IPS-NIHi11 (cell line): ENCODE results near the gene AFF3.

Experiments used
- DNase-seq: peaks from one replicate; pipeline ENCODE4 v3.0.0; 2012; ENCODE audit warnings: mixed read lengths, low spot score

AFF3 gene

GRCh38 chr2:100068395-100068794 lies 74.0 kb downstream of the AFF3 start:
- no peak for DNase-seq

DNA sequence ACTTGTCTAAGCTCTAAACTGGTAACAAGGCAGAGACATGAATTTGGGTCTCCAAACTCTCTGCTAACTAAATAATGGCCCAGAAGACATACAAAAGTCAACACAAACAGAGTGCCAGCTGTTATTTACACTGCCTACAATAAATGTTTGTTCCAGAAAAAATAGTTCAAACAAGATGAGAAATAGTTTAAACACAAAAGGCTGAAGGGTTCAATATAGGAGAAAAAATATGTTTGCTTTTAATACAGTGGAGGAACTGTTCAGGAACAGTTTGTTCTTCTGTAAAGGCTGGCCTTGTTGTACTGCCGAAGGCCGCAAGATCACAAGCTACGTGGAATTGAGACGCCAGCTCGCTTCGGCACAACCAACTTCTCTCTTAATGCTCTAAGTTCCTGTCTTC lies 74.6 kb downstream of the AFF3 start:
- DNase-seq = no peak

DNA sequence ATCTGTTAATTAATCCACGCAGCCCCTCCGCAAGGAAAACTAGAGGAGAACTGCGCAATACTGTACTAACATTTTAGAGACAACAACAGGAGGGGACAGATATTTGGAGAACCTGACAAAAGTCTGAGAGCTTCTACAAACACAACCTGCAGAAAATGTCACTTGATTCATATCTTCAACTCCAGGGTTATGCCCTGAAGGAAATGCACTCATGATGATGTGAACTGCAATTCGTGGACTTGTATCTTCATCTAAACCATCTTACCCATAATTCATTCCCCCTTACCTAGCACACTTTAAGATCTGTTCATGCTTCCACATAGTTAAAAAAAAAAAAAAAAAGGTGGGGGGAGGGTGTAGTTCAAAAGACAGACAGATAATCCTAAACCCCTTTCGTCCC lies 75.5 kb downstream of the AFF3 start:
- no peak for DNase-seq

GRCh38 chr2:100066246-100066645 lies 76.1 kb downstream of the AFF3 start:
- no peak for DNase-seq

GRCh38 chr2:100064592-100065428 lies 77.6 kb downstream of the AFF3 start:
- DNase-seq = no peak

GRCh38 chr2:100064165-100064564 lies 78.2 kb downstream of the AFF3 start:
- DNase-seq = no peak

- DNase-seq = no peak
These were observed 78.9 kb downstream of the AFF3 start for GRCh38 chr2:100063459-100063953.

- DNase-seq = no peak
These were observed 80.1 kb downstream of the AFF3 start for GRCh38 chr2:100062336-100062735.

DNA sequence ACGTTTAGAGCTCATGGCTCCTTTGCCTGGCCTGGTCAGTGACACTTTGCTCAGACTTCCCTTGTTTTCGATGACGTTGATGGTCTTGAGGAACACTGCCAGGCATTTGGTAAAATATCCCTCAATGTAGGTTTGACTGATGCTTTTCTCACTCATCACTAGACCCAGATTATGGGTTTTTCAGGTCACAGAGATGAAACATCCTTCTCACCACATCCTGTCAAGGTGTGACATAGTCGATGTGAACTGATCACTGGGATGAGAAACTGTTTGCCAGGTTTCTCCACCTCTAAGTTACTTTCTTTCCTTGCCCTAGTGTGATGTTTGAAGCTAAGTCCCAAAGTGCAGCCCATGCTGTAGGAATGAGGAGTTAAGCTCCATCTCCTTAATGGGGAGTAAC lies 81.5 kb downstream of the AFF3 start:
- no peak for DNase-seq

- DNase-seq = no peak
These were observed 82.8 kb downstream of the AFF3 start for GRCh38 chr2:100059638-100060037.

DNA sequence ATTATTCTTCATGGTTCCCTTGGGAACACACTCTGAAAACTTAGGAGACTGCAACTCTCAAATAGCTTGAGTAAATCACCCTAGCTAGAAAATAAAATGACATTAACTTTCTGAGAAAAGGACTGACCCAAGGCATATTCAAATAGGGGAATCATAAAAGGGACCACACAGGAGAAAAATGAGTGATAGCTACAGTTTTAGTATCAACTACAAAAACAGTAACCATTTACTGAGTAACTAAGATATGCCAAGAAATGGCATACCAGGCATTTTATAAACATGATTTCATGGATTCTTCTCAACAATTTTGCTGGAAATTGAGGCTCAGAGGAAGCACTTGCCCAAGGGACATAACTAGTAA lies 84.5 kb downstream of the AFF3 start:
- no peak for DNase-seq

GRCh38 chr2:100054426-100054825 lies 88.0 kb downstream of the AFF3 start:
- DNase-seq = no peak

DNA sequence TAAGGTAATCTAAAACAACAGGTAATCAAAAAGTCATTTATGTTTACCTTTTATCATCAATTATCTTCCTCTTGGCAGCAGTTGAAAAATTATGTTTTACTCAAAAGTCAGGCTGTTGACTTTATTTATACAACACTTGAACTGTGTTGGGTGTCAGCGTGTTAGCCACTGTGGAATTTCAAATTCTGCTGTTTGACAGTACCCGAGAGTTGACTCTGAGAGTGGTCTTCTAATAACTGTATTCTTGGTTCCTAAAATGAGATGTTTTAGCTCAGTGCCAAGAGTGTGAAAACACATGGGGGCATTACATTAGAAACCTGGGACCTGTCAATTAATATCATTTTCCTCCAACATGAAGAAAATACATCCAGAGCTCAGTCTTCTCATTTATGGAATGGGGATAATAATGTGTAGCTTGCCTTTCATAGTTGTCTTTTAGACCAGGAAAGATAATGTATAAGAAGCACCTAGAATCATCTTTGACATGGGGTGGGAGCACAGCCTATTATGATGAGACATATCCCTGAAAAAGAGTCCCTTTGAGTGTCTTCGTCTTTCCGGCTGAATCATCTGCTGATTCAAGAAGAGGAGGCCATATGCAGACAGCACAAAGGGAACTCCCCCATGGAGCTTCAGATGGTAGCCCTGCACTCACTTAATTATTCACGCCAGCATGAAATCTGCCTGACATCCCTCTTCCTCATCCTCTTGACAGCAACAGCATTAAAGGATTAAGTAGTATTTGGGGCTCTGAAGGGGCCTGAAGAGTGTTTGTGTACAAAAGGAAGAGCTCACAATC lies 89.1 kb downstream of the AFF3 start:
- DNase-seq = no peak

DNA sequence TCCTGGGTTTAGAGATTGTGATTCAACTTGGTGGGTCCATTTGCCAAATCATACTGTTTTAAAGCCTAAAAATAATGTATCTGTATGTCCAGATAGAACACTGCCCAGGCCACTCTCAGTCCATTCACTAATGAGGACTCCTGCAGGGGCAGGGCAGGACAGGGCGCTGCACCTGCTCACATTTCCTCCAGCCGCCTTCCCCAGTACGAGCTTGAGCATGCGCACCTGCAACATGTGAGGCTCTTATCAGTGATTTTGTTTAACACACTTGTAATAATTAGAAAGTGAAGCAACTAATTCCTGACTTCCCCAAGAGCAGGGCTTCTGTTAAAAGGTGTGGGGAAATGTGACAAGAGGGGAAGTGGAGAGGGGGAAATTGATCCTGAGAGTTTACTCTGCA lies 89.7 kb downstream of the AFF3 start:
- DNase-seq = no peak

DNA sequence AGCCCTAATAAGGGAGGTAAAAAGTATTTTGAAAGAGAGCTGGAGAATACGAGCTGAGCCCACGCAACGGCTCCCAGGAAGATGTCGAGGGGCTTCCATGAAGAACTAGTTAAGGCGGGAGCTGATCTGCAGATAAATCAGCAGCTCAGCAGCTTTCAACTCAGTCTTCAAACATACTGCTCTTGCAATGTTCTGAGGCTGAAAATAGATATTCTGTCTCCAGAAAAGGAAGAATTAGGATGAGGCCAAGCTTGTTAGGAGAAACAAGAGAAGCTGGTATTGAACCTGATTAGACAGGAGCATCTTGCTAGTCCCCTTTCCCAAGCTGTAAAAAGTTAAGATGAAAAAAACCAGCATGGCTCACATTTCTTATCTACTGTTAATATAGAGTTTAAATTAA lies 91.1 kb downstream of the AFF3 start:
- DNase-seq = no peak

DNA sequence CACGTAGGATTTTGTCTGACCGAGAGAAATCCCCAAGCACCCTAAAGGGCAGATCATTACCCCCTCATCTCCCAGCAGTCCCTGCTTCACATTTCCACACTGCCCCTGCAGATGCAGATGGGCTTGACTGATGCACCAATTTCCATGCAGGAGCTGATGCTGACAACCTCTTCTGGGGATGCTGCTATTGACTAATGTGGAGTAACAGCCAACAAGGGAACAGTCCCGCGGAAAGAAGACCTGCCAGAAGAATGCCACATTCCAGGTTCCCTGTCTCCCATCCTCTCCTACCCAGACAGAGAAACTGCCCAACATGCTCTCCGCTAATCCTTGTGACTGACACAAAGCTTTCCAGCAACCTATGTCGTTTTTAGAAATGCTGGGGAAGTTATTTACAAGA lies 91.7 kb downstream of the AFF3 start:
- DNase-seq = no peak

GRCh38 chr2:100046961-100047947 lies 95.1 kb downstream of the AFF3 start:
- no peak for DNase-seq

DNA sequence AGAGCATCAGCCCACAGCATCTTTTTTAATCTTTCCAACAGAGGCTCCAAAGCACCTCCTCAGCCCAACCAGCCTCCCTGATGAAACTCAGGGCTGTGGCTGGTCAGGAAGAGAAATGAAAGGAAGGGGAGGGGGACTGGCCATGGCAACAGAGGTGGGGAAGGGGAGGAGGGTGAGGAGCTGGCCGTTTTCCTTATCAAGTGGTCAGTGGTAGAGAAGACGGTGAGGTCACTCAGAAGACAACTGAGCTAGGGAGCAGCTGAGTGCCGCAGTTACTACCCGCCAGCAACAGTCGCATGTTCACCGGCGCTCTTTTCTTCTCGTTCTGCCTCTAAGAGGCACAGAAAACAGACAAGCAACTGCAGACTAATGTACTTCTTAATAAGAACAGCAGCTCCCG lies 97.4 kb downstream of the AFF3 start:
- no peak for DNase-seq

GRCh38 chr2:100043891-100044255 lies 98.5 kb downstream of the AFF3 start:
- no peak for DNase-seq

- DNase-seq = no peak
These were observed 99.1 kb downstream of the AFF3 start for GRCh38 chr2:100043081-100043890.

GRCh38 chr2:100042562-100042961 lies 99.8 kb downstream of the AFF3 start:
- DNase-seq = no peak
